ENCODE measurements around the gene RRAGA.

Gene RRAGA

GRCh38 chr9:19036611-19037010, 12.6 kb upstream of the RRAGA start:
- no peak overlapping the region for H3K4me3 ChIP-seq (ENCODE audit: low read depth, low read length)
- TF ChIP-seq CTCF (IDR thresholded peaks at IDR 0.05; ENCODE audit: low read depth, low read length): no peak

DNA sequence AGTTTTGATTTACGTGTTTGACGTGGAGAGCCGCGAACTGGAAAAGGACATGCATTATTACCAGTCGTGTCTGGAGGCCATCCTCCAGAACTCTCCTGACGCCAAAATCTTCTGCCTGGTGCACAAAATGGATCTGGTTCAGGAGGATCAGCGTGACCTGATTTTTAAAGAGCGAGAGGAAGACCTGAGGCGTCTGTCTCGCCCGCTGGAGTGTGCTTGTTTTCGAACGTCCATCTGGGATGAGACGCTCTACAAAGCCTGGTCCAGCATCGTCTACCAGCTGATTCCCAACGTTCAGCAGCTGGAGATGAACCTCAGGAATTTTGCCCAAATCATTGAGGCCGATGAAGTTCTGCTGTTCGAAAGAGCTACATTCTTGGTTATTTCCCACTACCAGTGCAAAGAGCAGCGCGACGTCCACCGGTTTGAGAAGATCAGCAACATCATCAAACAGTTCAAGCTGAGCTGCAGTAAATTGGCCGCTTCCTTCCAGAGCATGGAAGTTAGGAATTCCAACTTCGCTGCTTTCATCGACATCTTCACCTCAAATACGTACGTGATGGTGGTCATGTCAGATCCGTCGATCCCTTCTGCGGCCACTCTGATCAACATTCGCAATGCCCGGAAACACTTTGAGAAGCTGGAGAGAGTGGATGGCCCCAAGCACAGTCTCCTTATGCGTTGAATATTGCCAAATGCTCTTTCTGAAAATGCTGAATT, 850 bp downstream of the RRAGA start:
- H3K4me3 ChIP-seq (ENCODE audit: low read depth, low read length): peak overlapping the region; percentile 93
- TF ChIP-seq CTCF (IDR thresholded peaks at IDR 0.05; ENCODE audit: low read depth, low read length): no peak

- TF ChIP-seq CTCF (IDR thresholded peaks at IDR 0.05; ENCODE audit: low read depth, low read length): no peak
- H3K4me3 ChIP-seq (ENCODE audit: low read depth, low read length): peak overlapping the region; percentile 93
These were observed 1.7 kb downstream of the RRAGA start for GRCh38 chr9:19050637-19051591.

- H3K4me3 ChIP-seq (ENCODE audit: low read depth, low read length): no peak overlapping the region
- TF ChIP-seq CTCF (IDR thresholded peaks at IDR 0.05; ENCODE audit: low read depth, low read length): no peak
These were observed 7.8 kb downstream of the RRAGA start for GRCh38 chr9:19057033-19057432.

GRCh38 chr9:19074229-19074628, 25.0 kb downstream of the RRAGA start:
- TF ChIP-seq CTCF (IDR thresholded peaks at IDR 0.05; ENCODE audit: low read depth, low read length): no peak

DNA sequence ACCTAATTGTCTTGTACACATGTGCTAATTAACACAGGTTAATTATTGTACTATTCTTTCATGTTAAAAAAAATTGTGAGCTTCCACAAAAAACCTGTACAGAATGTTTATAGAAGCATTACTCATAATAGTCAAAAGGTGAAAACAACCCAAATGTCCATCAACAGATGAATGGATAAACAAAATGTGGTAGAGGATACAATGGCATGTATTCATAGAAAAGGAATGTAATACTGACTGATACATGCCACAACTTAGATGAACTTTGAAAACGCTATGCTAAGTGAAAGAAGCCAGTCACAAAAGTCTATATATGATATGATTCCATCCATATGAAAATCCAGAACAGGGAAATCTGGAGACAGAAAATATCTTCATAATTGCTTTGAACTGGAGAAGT, 25.6 kb downstream of the RRAGA start:
- no peak for TF ChIP-seq CTCF (IDR thresholded peaks at IDR 0.05; ENCODE audit: low read depth, low read length)

More at GRCh38 chr9:19074229-19074628, 25.0 kb downstream of the RRAGA start:
- H3K4me3 ChIP-seq (ENCODE audit: low read depth, low read length): no peak overlapping the region

GRCh38 chr9:19085295-19085694, 36.1 kb downstream of the RRAGA start:
- no peak for TF ChIP-seq CTCF (IDR thresholded peaks at IDR 0.05; ENCODE audit: low read depth, low read length)
- no peak overlapping the region for H3K4me3 ChIP-seq (ENCODE audit: low read depth, low read length)

More for the DNA sequence above, 25.6 kb downstream of the RRAGA start:
- H3K4me3 ChIP-seq (ENCODE audit: low read depth, low read length): no peak overlapping the region

All from WI38 (cell line).